Activated naive CD8-positive, alpha-beta T cell treated with anti-CD3 and anti-CD28 coated beads, Interleukin-2, amount 50 U/mL, for 24 hours (primary cell): ENCODE measurements around the gene NRCAM.

Experiments used
- ATAC-seq: fragments of 150-1000 bp; cut with Tn5 transposase; one replicate; pipeline ENCODE4 v1.10.0; 2021
- DNase-seq: peaks from one replicate; pipeline ENCODE4 v3.0.0; 2021
- H3K27ac Mint-ChIP-seq: one replicate; pipeline ENCODE4 v1.8.0; 2021; ENCODE audit warnings: mild to moderate bottlenecking, mixed read lengths
- H3K27me3 Mint-ChIP-seq: one replicate; pipeline ENCODE4 v1.8.0; 2021; ENCODE audit warnings: mixed read lengths
- H3K36me3 Mint-ChIP-seq: one replicate; pipeline ENCODE4 v1.8.0; 2021; ENCODE audit warnings: low read depth, mixed read lengths
- H3K4me1 Mint-ChIP-seq: one replicate; pipeline ENCODE4 v1.8.0; 2021; ENCODE audit warnings: mixed read lengths
- H3K4me3 Mint-ChIP-seq: one replicate; pipeline ENCODE4 v1.8.0; 2021; ENCODE audit warnings: mild to moderate bottlenecking, moderate library complexity, mixed read lengths
- H3K9me3 Mint-ChIP-seq: one replicate; pipeline ENCODE4 v1.8.0; 2021; ENCODE audit warnings: mixed read lengths

Gene NRCAM

DNA sequence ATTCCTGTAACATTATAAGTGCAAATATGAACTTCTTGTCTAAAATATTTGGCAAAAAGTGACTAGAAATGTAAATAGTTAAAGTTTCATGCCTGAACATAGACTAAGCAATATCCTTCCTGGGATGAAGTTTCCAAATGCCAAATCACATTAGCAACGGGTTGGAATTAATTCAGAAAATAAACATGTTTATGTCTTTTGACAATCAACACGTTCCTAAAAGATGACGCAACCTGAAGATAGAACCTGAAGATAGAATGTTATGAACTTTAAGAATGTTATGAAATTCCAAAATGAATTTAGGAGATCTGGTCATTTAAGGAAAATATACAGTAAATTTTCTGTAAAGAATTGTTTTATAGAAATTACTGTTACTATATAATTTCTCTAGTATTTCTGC lies 335.3 kb downstream of the NRCAM start:
- Mint-ChIP-seq H3K9me3 (no peaks in the 10 kb centered on the region), H3K27ac (no peak overlapping the region), H3K36me3 (no peaks in the 10 kb centered on the region), H3K27me3 (no peaks in the 10 kb centered on the region), H3K4me1 (peaks cover 3% of the 10 kb centered on the region), H3K4me3 (no peak overlapping the region)
- no peak for ATAC-seq
- no peak for DNase-seq

GRCh38 chr7:108120196-108120595 lies 336.0 kb downstream of the NRCAM start:
- Mint-ChIP-seq H3K36me3 (no peaks in the 10 kb centered on the region), H3K4me3 (no peak overlapping the region), H3K27ac (no peak overlapping the region), H3K4me1 (peaks cover 3% of the 10 kb centered on the region), H3K9me3 (no peaks in the 10 kb centered on the region), H3K27me3 (no peaks in the 10 kb centered on the region)
- DNase-seq = no peak
- no peak for ATAC-seq

DNA sequence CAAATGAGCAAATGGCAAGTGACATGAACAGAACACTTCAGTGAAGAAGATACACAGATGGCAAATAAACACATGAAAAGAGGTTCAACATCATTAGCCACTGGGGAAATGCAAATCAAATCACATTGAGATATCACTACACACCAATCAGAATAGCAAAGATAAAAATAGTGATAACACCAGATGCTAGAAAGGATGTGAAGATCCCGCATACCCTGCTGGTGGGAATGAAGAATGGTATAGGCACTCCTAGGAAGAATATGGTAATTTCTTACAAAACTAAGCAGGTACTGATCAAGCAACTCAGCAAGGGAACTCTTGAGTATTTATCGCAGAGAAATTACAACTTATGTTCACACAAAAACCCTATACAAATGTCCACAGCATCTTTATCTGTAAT lies 337.3 kb downstream of the NRCAM start:
- H3K4me1 Mint-ChIP-seq = peaks cover 3% of the 10 kb centered on the region
- H3K9me3 Mint-ChIP-seq = no peaks in the 10 kb centered on the region
- no peak overlapping the region for H3K4me3 Mint-ChIP-seq
- no peak overlapping the region for H3K27ac Mint-ChIP-seq
- ATAC-seq (no peak), DNase-seq (no peak)
- H3K27me3 Mint-ChIP-seq = no peaks in the 10 kb centered on the region
- H3K36me3 Mint-ChIP-seq = no peaks in the 10 kb centered on the region

GRCh38 chr7:108114117-108114841 lies 342.0 kb downstream of the NRCAM start:
- Mint-ChIP-seq H3K4me3 (no peak overlapping the region), H3K4me1 (no peaks in the 10 kb centered on the region), H3K9me3 (no peaks in the 10 kb centered on the region), H3K27me3 (no peaks in the 10 kb centered on the region), H3K27ac (no peak overlapping the region), H3K36me3 (no peaks in the 10 kb centered on the region)
- peak; percentile 84 for ATAC-seq
- DNase-seq = peak; percentile 13

- Mint-ChIP-seq H3K4me1 (no peaks in the 10 kb centered on the region), H3K4me3 (no peak overlapping the region), H3K27me3 (no peaks in the 10 kb centered on the region), H3K9me3 (no peaks in the 10 kb centered on the region), H3K27ac (no peak overlapping the region), H3K36me3 (no peaks in the 10 kb centered on the region)
- DNase-seq (no peak), ATAC-seq (no peak)
Measured at GRCh38 chr7:108112683-108113082, 343.6 kb downstream of the NRCAM start.

DNA sequence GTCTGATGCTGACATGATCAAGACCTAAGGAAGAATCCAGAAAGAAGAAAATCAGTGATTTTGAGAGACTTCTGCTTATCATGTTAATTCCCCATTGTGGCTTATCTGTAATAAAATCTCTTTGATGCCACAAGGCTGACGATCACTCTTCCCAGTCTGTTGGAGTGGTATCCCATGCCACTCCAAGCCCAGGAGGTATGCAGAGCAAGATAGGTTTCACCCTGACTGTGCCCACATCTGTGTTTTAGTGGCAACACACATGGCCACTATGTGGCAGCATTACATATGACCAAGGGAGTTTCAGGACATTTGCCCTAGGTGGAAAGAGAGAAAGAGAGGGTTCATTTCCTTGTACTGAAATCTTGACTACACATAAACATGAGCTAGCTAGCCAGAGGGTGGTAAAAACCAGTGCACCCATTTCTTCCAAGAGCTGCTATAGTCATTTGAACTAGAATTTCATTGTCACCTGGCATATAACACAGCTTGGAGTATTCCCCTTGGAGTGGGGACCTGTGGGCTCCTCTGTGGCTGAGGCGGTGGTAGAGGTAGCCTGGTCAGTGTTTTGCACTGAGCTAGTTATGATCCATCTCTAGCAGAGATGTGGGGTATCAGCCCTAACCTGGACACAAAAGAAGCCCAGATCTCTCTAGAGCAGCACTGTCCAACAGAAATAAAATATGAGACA lies 346.9 kb downstream of the NRCAM start:
- Mint-ChIP-seq H3K27me3 (no peaks in the 10 kb centered on the region), H3K4me3 (no peak overlapping the region), H3K4me1 (no peaks in the 10 kb centered on the region), H3K36me3 (no peaks in the 10 kb centered on the region), H3K27ac (no peak overlapping the region), H3K9me3 (no peaks in the 10 kb centered on the region)
- peak; percentile 80 for ATAC-seq
- DNase-seq = no peak

DNA sequence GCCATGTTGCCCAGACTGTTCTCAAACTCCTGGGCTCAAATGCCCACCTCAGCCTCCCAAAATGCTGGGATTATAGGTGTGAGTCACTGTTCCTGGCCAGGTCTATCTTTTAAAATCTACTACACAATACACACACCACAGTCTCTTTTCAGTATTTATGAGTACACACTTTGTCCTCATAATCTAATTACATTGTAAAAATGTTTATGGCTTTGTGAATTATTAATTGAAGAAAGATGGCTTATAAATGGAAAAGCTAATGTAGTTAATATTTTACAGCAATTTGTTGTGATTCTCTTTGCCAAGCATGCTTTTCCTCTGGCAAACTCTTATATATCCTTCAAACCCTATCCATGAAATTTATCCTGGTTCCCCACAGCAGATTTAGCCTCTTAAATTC lies 348.1 kb downstream of the NRCAM start:
- DNase-seq (no peak), ATAC-seq (no peak)
- Mint-ChIP-seq H3K36me3 (no peaks in the 10 kb centered on the region), H3K27me3 (no peaks in the 10 kb centered on the region), H3K4me1 (no peaks in the 10 kb centered on the region), H3K4me3 (no peak overlapping the region), H3K27ac (no peak overlapping the region), H3K9me3 (no peaks in the 10 kb centered on the region)

GRCh38 chr7:108104324-108104723 lies 351.9 kb downstream of the NRCAM start:
- DNase-seq = no peak
- ATAC-seq = no peak
- H3K27ac Mint-ChIP-seq = no peak overlapping the region
- no peaks in the 10 kb centered on the region for H3K27me3 Mint-ChIP-seq
- no peaks in the 10 kb centered on the region for H3K36me3 Mint-ChIP-seq
- H3K4me1 Mint-ChIP-seq = no peaks in the 10 kb centered on the region
- H3K9me3 Mint-ChIP-seq = no peaks in the 10 kb centered on the region
- no peak overlapping the region for H3K4me3 Mint-ChIP-seq

DNA sequence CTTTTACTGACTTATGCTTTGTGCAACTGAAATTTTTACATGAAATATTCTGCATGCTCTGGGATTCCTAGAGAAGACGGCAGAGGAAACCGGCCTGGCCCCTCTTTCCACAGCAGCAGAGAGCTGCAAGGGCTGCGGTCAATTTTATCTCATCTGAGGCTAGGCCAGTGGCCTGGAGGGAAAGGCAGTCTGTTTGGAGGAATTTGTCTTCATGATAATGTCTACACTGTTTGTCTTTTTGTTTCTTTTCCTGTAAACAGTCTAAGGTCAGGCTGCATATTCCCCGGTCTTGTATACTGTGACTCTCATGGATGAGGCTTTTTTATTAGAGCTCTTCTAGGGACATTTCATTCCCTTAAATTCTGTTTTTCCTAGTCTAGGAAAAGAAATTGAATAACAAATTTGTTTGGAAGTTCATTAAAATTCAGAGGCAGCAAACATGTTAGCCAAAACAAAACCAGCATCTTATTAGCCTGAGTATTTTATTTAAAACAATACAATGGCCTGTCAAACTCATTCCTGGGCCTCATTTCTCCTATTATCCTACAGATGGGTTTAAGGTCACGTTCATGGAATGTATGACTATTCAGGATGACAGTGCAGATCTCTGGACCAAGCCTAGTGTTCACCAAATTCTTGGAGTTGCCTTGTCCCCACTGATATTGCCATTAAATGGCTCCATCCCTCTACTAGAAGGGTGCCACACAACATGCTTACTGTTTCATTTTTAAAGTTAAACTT lies 352.5 kb downstream of the NRCAM start:
- no peaks in the 10 kb centered on the region for H3K36me3 Mint-ChIP-seq
- peaks cover 3% of the 10 kb centered on the region for H3K27me3 Mint-ChIP-seq
- no peak for DNase-seq
- ATAC-seq = no peak
- no peak overlapping the region for H3K4me3 Mint-ChIP-seq
- H3K27ac Mint-ChIP-seq = no peak overlapping the region
- no peaks in the 10 kb centered on the region for H3K9me3 Mint-ChIP-seq
- no peaks in the 10 kb centered on the region for H3K4me1 Mint-ChIP-seq

DNA sequence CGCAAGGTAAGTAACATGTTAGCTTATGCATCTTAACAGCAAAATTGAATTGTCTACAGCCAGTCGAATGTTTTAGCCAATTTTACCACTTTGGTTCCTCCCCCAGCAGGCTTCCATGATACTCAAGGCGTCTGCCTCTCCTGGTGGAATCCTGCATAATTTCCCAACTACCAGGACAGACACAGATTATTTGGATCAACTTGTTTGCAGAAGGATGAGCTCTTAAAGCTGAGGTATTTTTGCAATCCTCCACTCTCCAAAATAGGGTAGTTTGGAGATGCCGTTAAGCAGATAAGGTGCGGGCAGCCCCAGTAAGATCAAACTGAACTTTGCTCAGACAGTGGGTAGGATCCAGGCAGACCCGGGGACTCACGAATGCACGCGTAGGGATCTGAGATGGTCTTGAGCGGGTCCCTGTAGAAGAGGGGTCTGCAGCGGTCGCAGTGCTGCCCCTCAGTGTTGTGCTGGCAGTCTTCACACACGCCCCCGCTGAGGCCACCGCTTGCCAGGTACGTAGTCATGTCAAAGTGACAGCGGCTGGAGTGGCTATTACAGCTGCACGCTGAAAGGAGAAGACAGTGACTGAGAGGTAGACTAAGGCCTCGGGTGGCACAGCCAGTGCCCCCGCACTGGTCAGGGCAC lies 353.4 kb downstream of the NRCAM start:
- ATAC-seq = no peak
- H3K9me3 Mint-ChIP-seq = no peaks in the 10 kb centered on the region
- no peaks in the 10 kb centered on the region for H3K4me1 Mint-ChIP-seq
- no peak overlapping the region for H3K27ac Mint-ChIP-seq
- no peak for DNase-seq
- peaks cover 3% of the 10 kb centered on the region for H3K27me3 Mint-ChIP-seq
- H3K36me3 Mint-ChIP-seq = no peaks in the 10 kb centered on the region
- H3K4me3 Mint-ChIP-seq = no peak overlapping the region

DNA sequence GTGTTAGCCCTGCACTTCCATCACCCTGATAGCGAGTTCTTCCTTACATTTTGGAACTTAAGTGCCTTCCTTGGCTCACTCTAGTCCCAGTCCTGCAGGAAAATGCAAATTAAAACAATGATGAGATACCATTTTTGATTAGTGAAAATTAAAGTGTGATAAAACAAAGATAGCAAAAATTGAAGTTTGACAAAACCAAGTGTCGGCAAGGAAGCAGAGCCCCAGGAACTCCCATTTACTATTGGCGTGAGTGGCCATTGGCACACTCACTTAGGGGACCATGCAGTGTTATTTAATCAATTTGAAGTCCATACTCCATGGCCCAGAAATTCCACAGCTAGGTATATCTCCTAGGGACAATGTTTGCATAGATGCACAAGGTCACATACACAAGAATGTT lies 354.5 kb downstream of the NRCAM start:
- DNase-seq = no peak
- H3K27me3 Mint-ChIP-seq = peaks cover 3% of the 10 kb centered on the region
- no peaks in the 10 kb centered on the region for H3K36me3 Mint-ChIP-seq
- H3K27ac Mint-ChIP-seq = no peak overlapping the region
- no peaks in the 10 kb centered on the region for H3K4me1 Mint-ChIP-seq
- no peak overlapping the region for H3K4me3 Mint-ChIP-seq
- ATAC-seq = no peak
- H3K9me3 Mint-ChIP-seq = no peaks in the 10 kb centered on the region

DNA sequence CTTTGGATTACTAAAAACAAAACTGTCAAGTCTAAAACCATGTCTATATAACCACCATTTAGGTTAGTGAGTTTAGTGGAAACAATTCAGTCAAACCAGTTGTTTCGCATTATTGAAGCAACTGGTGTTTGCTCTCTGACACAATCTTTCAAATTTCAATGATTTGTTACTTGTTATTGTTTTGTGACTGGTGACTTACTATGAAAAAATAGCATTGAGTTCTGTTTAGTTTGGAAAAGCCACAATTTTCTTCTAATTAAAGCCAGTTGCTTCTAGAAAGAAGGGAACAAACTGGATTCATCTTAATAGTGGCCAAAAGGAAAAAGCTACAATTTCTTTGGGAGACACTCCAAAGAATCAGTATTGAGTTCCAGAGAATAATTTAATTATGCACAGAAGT lies 356.5 kb downstream of the NRCAM start:
- H3K9me3 Mint-ChIP-seq = no peaks in the 10 kb centered on the region
- H3K4me3 Mint-ChIP-seq = no peak overlapping the region
- ATAC-seq (no peak), DNase-seq (no peak)
- H3K4me1 Mint-ChIP-seq = no peaks in the 10 kb centered on the region
- H3K27me3 Mint-ChIP-seq = peaks cover 6% of the 10 kb centered on the region
- H3K27ac Mint-ChIP-seq = no peak overlapping the region
- H3K36me3 Mint-ChIP-seq = no peaks in the 10 kb centered on the region

GRCh38 chr7:108097703-108098102 lies 358.5 kb downstream of the NRCAM start:
- ATAC-seq (no peak), DNase-seq (no peak)
- Mint-ChIP-seq H3K4me1 (no peaks in the 10 kb centered on the region), H3K27me3 (peaks cover 6% of the 10 kb centered on the region), H3K36me3 (no peaks in the 10 kb centered on the region), H3K9me3 (no peaks in the 10 kb centered on the region), H3K27ac (no peak overlapping the region), H3K4me3 (no peak overlapping the region)
